Measurements from ENCODE around the gene ANAPC16.

DNA sequence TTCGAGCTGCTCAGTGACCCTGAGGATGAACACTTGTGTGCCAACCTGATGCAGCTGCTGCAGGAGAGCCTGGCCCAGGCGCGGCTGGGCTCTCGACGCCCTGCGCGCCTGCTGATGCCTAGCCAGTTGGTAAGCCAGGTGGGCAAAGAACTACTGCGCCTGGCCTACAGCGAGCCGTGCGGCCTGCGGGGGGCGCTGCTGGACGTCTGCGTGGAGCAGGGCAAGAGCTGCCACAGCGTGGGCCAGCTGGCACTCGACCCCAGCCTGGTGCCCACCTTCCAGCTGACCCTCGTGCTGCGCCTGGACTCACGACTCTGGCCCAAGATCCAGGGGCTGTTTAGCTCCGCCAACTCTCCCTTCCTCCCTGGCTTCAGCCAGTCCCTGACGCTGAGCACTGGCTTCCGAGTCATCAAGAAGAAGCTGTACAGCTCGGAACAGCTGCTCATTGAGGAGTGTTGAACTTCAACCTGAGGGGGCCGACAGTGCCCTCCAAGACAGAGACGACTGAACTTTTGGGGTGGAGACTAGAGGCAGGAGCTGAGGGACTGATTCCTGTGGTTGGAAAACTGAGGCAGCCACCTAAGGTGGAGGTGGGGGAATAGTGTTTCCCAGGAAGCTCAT lies 59.0 kb downstream of the ANAPC16 start:
- TF ChIP-seq POLR2AphosphoS5 (IDR thresholded peaks at IDR 0.05) (peak; percentile 64 to 67), CTCF (IDR thresholded peaks at IDR 0.05) (peak; percentile 73 to 81 (median 73))
